SU-DHL-6 (cell line): ENCODE data around the gene ABTB1.

Experiments used
- H2AFZ ChIP-seq: fragments of 200-600 bp; sonication (generic); 2 replicates; pipeline ENCODE4 v1.6.1; 2014; ENCODE audit warnings: low read depth, mild to moderate bottlenecking, moderate library complexity, mixed read lengths, antibody characterized with exemption, low read length; ENCODE audit not compliant: severe bottlenecking
- H3F3A ChIP-seq: fragments of 200-600 bp; shearing (Covaris generic); 2 replicates; pipeline ENCODE4 v1.6.0; 2016; ENCODE audit warnings: antibody characterized with exemption, mild to moderate bottlenecking; ENCODE audit not compliant: insufficient read depth
- H3K27ac ChIP-seq: fragments of 200-600 bp; sonication (generic); 2 replicates; pipeline ENCODE4 v1.5.1; 2016; ENCODE audit warnings: low read depth, mild to moderate bottlenecking, low read length, moderate library complexity, mixed read lengths
- H3K27me3 ChIP-seq: fragments of 200-600 bp; sonication (generic), shearing (Covaris generic); 2 replicates; pipeline ENCODE4 v1.6.0; 2014; ENCODE audit warnings: mild to moderate bottlenecking, low read length
- H3K36me3 ChIP-seq: fragments of 200-600 bp; sonication (generic); 2 replicates; pipeline ENCODE4 v1.6.1; 2014; ENCODE audit warnings: mild to moderate bottlenecking, low read length, mixed read lengths
- H3K4me2 ChIP-seq: fragments of 300-600, 200-600 bp; shearing (Covaris generic), sonication (generic); 2 replicates; pipeline ENCODE4 v1.6.0; 2014; ENCODE audit warnings: low read length, low read depth, mild to moderate bottlenecking; ENCODE audit not compliant: poor library complexity, severe bottlenecking
- H3K4me3 ChIP-seq: fragments of 200-600 bp; sonication (generic); 2 replicates; pipeline ENCODE4 v1.5.1; 2014; ENCODE audit warnings: antibody characterized with exemption, low read length, mild to moderate bottlenecking, mixed read lengths; ENCODE audit not compliant: insufficient read depth, poor library complexity, severe bottlenecking
- H3K79me2 ChIP-seq: fragments of 200-600 bp; sonication (generic); 2 replicates; pipeline ENCODE4 v1.6.1; 2014; ENCODE audit warnings: mild to moderate bottlenecking, low read length, moderate library complexity; ENCODE audit not compliant: insufficient read depth
- H3K9ac ChIP-seq: fragments of 200-600 bp; sonication (generic); 2 replicates; pipeline ENCODE4 v1.7.0; 2014; ENCODE audit warnings: mild to moderate bottlenecking, low read length
- H3K9me2 ChIP-seq: fragments of 200-600 bp; sonication (generic); replicated peaks from 2 replicates; pipeline ENCODE4 v1.6.1; 2014; ENCODE audit warnings: low read length; ENCODE audit not compliant: insufficient read depth
- H3K9me3 ChIP-seq: fragments of 200-600 bp; sonication (generic); 2 replicates; pipeline ENCODE4 v1.6.1; 2014; ENCODE audit warnings: low read length, mixed read lengths; ENCODE audit not compliant: insufficient read depth
- H4K20me1 ChIP-seq: fragments of 200-600 bp; sonication (generic); 2 replicates; pipeline ENCODE4 v1.6.1; 2014; ENCODE audit warnings: low read depth, mild to moderate bottlenecking, antibody characterized with exemption, low read length, moderate library complexity, mixed read lengths
- CTCF ChIP-seq: fragments of 200-600 bp; sonication (generic); IDR thresholded peaks from one replicate; pipeline ENCODE4 v1.5.1; 2017; ENCODE audit warnings: antibody characterized with exemption, mild to moderate bottlenecking, low read length, moderate library complexity; ENCODE audit not compliant: insufficient read depth, poor library complexity, severe bottlenecking
- EZH2phosphoT487 ChIP-seq: fragments of 200-600 bp; sonication (generic), shearing (Covaris generic); conservative IDR thresholded peaks from 2 replicates; pipeline ENCODE4 v1.6.1; 2018; ENCODE audit warnings: mild to moderate bottlenecking, antibody characterized with exemption, low read length, moderate library complexity, mixed read lengths

The ABTB1 gene

GRCh38 chr3:127714125-127714571 is 41.4 kb downstream of the ABTB1 start:
- no peak overlapping the region for H3K4me3 ChIP-seq
- no peaks in the 10 kb centered on the region for H3K79me2 ChIP-seq
- H2AFZ ChIP-seq, result no peak overlapping the region
- no peaks in the 10 kb centered on the region for H3K27me3 ChIP-seq
- no peaks in the 10 kb centered on the region for H3F3A ChIP-seq
- no peak overlapping the region for H3K27ac ChIP-seq
- H3K36me3 ChIP-seq, result no peaks in the 10 kb centered on the region
- H3K9me3 ChIP-seq, result no peaks in the 10 kb centered on the region
- H3K9me2 ChIP-seq, result no peaks in the 10 kb centered on the region
- no peaks in the 10 kb centered on the region for H4K20me1 ChIP-seq
- no peak overlapping the region for H3K4me2 ChIP-seq
- TF ChIP-seq EZH2phosphoT487 (no peak), CTCF (no peak)
- H3K9ac ChIP-seq, result no peak overlapping the region

GRCh38 chr3:127714866-127715265 is 42.1 kb downstream of the ABTB1 start:
- Histone ChIP-seq H4K20me1 (no peaks in the 10 kb centered on the region), H2AFZ (no peak overlapping the region), H3F3A (no peaks in the 10 kb centered on the region), H3K27me3 (no peaks in the 10 kb centered on the region), H3K9me2 (no peaks in the 10 kb centered on the region), H3K9ac (no peak overlapping the region), H3K4me3 (no peak overlapping the region), H3K27ac (no peak overlapping the region), H3K79me2 (no peaks in the 10 kb centered on the region), H3K4me2 (no peak overlapping the region), H3K36me3 (no peaks in the 10 kb centered on the region), H3K9me3 (no peaks in the 10 kb centered on the region)
- TF ChIP-seq CTCF (no peak), EZH2phosphoT487 (no peak)

GRCh38 chr3:127715532-127715931 is 42.8 kb downstream of the ABTB1 start:
- Histone ChIP-seq H3K4me3 (no peak overlapping the region), H3K27me3 (no peaks in the 10 kb centered on the region), H3K9me3 (no peaks in the 10 kb centered on the region), H4K20me1 (no peaks in the 10 kb centered on the region), H3K36me3 (no peaks in the 10 kb centered on the region), H3K27ac (no peak overlapping the region), H3K9me2 (no peaks in the 10 kb centered on the region), H3K79me2 (no peaks in the 10 kb centered on the region), H2AFZ (no peak overlapping the region), H3K4me2 (no peak overlapping the region), H3K9ac (no peak overlapping the region), H3F3A (no peaks in the 10 kb centered on the region)
- TF ChIP-seq CTCF (no peak), EZH2phosphoT487 (no peak)
